Caco-2 (cell line): ENCODE results near the gene KLHL14. TPM values are rescaled to one million over a fixed set of nuclear protein-coding genes. Genes with fewer than 3 reads are reported as not detected.

Experiments used
- BruUV-seq: library from RNA; stranded (reverse); fragments of 400-500 nt; replicated peaks from 2 replicates; lab custom pipeline; 2021; lab: Mats Ljungman, UMichigan
- CTCF ChIA-PET: fragments of 300-600 bp; sonication (Branson Sonifier 250); formaldehyde crosslinking; loops from one replicate; lab custom pipeline; 2022; ENCODE audit warnings: antibody characterized with exemption; lab: Charles Lee
- POLR2A ChIA-PET: fragments of 300-600 bp; sonication (Branson Sonifier 250); formaldehyde crosslinking; loops from one replicate; lab custom pipeline; 2022; ENCODE audit warnings: antibody characterized with exemption; lab: Charles Lee
- DNase-seq, 2 experiments: peaks; one replicate each; pipeline versions ENCODE4 v3.0.0 to v3.0.0-alpha.2; 2020 to 2022
- H3K27me3 ChIP-seq: replicated peaks from 2 replicates; pipeline ENCODE4 v1.6.0; 2011; ENCODE audit warnings: low read length; ENCODE audit not compliant: control insufficient read depth, insufficient read depth
- H3K36me3 ChIP-seq: 2 replicates; pipeline ENCODE4 v1.5.1; 2011; ENCODE audit warnings: low read length; ENCODE audit not compliant: control insufficient read depth, insufficient read depth
- H3K4me1 ChIP-seq: fragments of 250-450 bp; sonication (Bioruptor Pico); 2 replicates; pipeline ENCODE4 v1.5.1; 2020; ENCODE audit warnings: mild to moderate bottlenecking
- H3K4me3 ChIP-seq: 2 replicates; pipeline ENCODE4 v1.5.1; 2011; ENCODE audit warnings: low read depth, mild to moderate bottlenecking, control low read depth, low read length
- H3K9me3 ChIP-seq: fragments of 250-450 bp; sonication (Bioruptor Pico); 2 replicates; pipeline ENCODE4 v1.5.1; 2020; ENCODE audit warnings: mild to moderate bottlenecking, moderate library complexity
- H3K27ac Mint-ChIP-seq: one replicate; pipeline ENCODE4 v1.8.0; 2022; ENCODE audit warnings: mixed read lengths; ENCODE audit not compliant: unreplicated experiment
- H3K27me3 Mint-ChIP-seq: one replicate; pipeline ENCODE4 v1.8.0; 2022; ENCODE audit warnings: mixed read lengths; ENCODE audit not compliant: insufficient read depth, unreplicated experiment
- H3K36me3 Mint-ChIP-seq: one replicate; pipeline ENCODE4 v1.8.0; 2022; ENCODE audit warnings: mild to moderate bottlenecking, mixed read lengths; ENCODE audit not compliant: insufficient read depth, unreplicated experiment
- H3K4me1 Mint-ChIP-seq: one replicate; pipeline ENCODE4 v1.8.0; 2022; ENCODE audit warnings: low read depth, mixed read lengths; ENCODE audit not compliant: unreplicated experiment
- H3K4me3 Mint-ChIP-seq: one replicate; pipeline ENCODE4 v1.8.0; 2022; ENCODE audit warnings: mild to moderate bottlenecking, moderate library complexity, mixed read lengths; ENCODE audit not compliant: unreplicated experiment
- H3K9me3 Mint-ChIP-seq: one replicate; pipeline ENCODE4 v1.8.0; 2022; ENCODE audit warnings: mixed read lengths; ENCODE audit not compliant: unreplicated experiment
- CTCF ChIP-seq, 2 experiments: fragments of 200-600 bp in 1 of 2; IDR thresholded peaks; 1 replicate in 1 of 2; 2 replicates in 1 of 2; pipeline versions ENCODE4 v1.5.1 to v1.8.0; 2011 to 2022; ENCODE audit warnings: antibody characterized with exemption in 1 of 2, control low read depth in 1 of 2, inconsistent platforms in 1 of 2, low read depth in 1 of 2, low read length in 1 of 2, mild to moderate bottlenecking in 1 of 2, moderate library complexity in 1 of 2; ENCODE audit not compliant: insufficient read depth in 1 of 2, severe bottlenecking in 1 of 2, unreplicated experiment in 1 of 2
- intact Hi-C: fragments of 100-400 bp; cut with micrococcal nuclease; formaldehyde crosslinking; loops from one replicate; pipeline ENCODE4 v1.10.0; 2022; ENCODE audit not compliant: unreplicated experiment
- total RNA-seq: library from RNA; stranded (reverse); gene quantifications from 2 replicates; pipeline ENCODE4 v1.2.3, GENCODE V29; 2022

Gene KLHL14
- total RNA-seq, 1 experiment from 2014 or later = not detected

GRCh38 chr18:32688821-32689220, 84.0 kb downstream of the KLHL14 start:
- Histone ChIP-seq H3K4me3 (no peak overlapping the region), H3K36me3 (no peaks in the 10 kb centered on the region), H3K9me3 (no peaks in the 10 kb centered on the region), H3K4me1 (no peaks in the 10 kb centered on the region), H3K27me3 (no peaks in the 10 kb centered on the region)
- POLR2A ChIA-PET = no interaction called here
- no peaks in the 10 kb centered on the region for H3K36me3 Mint-ChIP-seq
- no peaks in the 10 kb centered on the region for H3K9me3 Mint-ChIP-seq
- no TSS peak for BruUV-seq
- TF ChIP-seq CTCF (IDR thresholded peaks at IDR 0.05; ENCODE audit: insufficient read depth in 1 of 2, low read depth in 1 of 2, low read length in 1 of 2, severe bottlenecking in 1 of 2, unreplicated experiment in 1 of 2) = no peak
- DNase-seq = no peak
- no peak overlapping the region for H3K4me3 Mint-ChIP-seq
- no peaks in the 10 kb centered on the region for H3K4me1 Mint-ChIP-seq
- intact Hi-C loops = no loop called here
- no peak overlapping the region for H3K27ac Mint-ChIP-seq
- no peaks in the 10 kb centered on the region for H3K27me3 Mint-ChIP-seq
- CTCF ChIA-PET = no interaction called here

GRCh38 chr18:32684940-32685339, 87.9 kb downstream of the KLHL14 start:
- Histone ChIP-seq H3K4me1 (no peaks in the 10 kb centered on the region), H3K9me3 (no peaks in the 10 kb centered on the region), H3K36me3 (no peaks in the 10 kb centered on the region), H3K27me3 (no peaks in the 10 kb centered on the region), H3K4me3 (no peak overlapping the region)
- TF ChIP-seq CTCF (IDR thresholded peaks at IDR 0.05; ENCODE audit: insufficient read depth in 1 of 2, low read depth in 1 of 2, low read length in 1 of 2, severe bottlenecking in 1 of 2, unreplicated experiment in 1 of 2) = no peak
- ChIA-PET CTCF (no interaction called here), POLR2A (no interaction called here)
- intact Hi-C loops = no loop called here
- no peak for DNase-seq
- Mint-ChIP-seq H3K4me3 (no peak overlapping the region), H3K4me1 (no peaks in the 10 kb centered on the region), H3K27ac (no peak overlapping the region), H3K9me3 (no peaks in the 10 kb centered on the region), H3K27me3 (no peaks in the 10 kb centered on the region), H3K36me3 (no peaks in the 10 kb centered on the region)
- BruUV-seq = no TSS peak

GRCh38 chr18:32684096-32684495, 88.7 kb downstream of the KLHL14 start:
- no peak for DNase-seq
- no peaks in the 10 kb centered on the region for H3K36me3 ChIP-seq
- CTCF ChIA-PET = no interaction called here
- H3K9me3 ChIP-seq = no peaks in the 10 kb centered on the region
- no peaks in the 10 kb centered on the region for H3K36me3 Mint-ChIP-seq
- intact Hi-C loops = no loop called here
- no peak overlapping the region for H3K4me3 Mint-ChIP-seq
- no peak overlapping the region for H3K27ac Mint-ChIP-seq
- TF ChIP-seq CTCF (IDR thresholded peaks at IDR 0.05; ENCODE audit: insufficient read depth in 1 of 2, low read depth in 1 of 2, low read length in 1 of 2, severe bottlenecking in 1 of 2, unreplicated experiment in 1 of 2) = no peak
- H3K4me3 ChIP-seq = no peak overlapping the region
- no peaks in the 10 kb centered on the region for H3K27me3 Mint-ChIP-seq
- BruUV-seq = no TSS peak
- H3K9me3 Mint-ChIP-seq = no peaks in the 10 kb centered on the region
- no peaks in the 10 kb centered on the region for H3K4me1 ChIP-seq
- POLR2A ChIA-PET = no interaction called here
- no peaks in the 10 kb centered on the region for H3K27me3 ChIP-seq
- no peaks in the 10 kb centered on the region for H3K4me1 Mint-ChIP-seq
